ENCODE data around the gene CALCOCO1. TPM values are rescaled to one million over a fixed set of nuclear protein-coding genes. Genes with fewer than 3 reads are reported as not detected.

The CALCOCO1 gene
- total RNA-seq, 6 donors from 2014 or later = 147 to 605 (median 204) TPM

DNA sequence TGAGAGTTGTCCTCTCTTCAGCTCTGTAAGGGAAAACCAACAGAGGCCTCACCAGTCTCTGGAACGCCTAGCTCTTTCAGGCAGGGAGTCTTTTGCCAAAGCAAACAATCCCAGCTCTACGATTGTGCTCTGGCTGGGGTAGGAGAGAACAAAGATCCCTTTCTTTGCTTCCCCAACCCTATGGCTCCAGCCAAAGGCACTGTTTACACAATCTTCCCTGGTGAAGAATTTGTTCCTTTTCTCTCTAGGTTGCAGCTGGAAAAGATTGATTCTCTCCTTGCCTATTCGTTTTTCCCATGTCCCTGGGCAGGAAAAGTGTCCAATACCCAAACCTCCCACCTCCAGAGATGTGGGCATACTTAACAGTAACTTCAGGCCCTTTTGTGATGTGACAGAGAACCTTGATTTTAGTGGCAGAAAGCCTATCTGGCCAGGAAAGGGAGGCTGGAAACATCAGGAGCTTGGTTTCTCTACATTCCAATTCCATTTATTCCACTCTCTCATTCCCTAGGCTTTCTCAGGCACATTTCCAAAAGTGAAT lies 68.2 kb downstream of the CALCOCO1 start:
- H3K36me3 ChIP-seq = peaks cover 0 to 14% (median 13%) of the 10 kb centered on the region in 4 donors
- TF ChIP-seq EP300 (IDR thresholded peaks at IDR 0.05) (no peak), POLR2AphosphoS5 (IDR thresholded peaks at IDR 0.05) (no peak), CTCF (IDR thresholded peaks at IDR 0.05) (no peak), POLR2A (IDR thresholded peaks at IDR 0.05) (no peak)
- H3K9me3 ChIP-seq = no peaks in the 10 kb centered on the region
- peak overlapping the region; percentile 30 to 73 (median 48) for H3K27ac ChIP-seq
- ATAC-seq (ENCODE audit: low FRiP score in 2 of 2) (peak; percentile 79 to 81), DNase-seq (peak in 1 of 2 donors; percentile 47)
- 24 to 56% methylated on average over 3 of the region's 3 CpGs for WGBS, 2 donors
- no peak overlapping the region for H3K4me3 ChIP-seq
- no peaks in the 10 kb centered on the region for H3K27me3 ChIP-seq
- peaks cover 5 to 15% (median 12%) of the 10 kb centered on the region in 4 donors for H3K4me1 ChIP-seq

Other genes with a start within 250 kb of the CALCOCO1 start
- gene MAP3K12, start 228.0 kb downstream of the CALCOCO1 start, total RNA-seq = 10 to 100 TPM in 5 of 6 donors, 1 to 10 TPM in 1; 9.6 to 87.0 (median 17.4) TPM
- gene TARBP2, start 226.2 kb downstream of the CALCOCO1 start, total RNA-seq = 10 to 100 TPM; 25.4 to 74.4 (median 36.8) TPM
- gene NPFF, start 220.0 kb downstream of the CALCOCO1 start, total RNA-seq = 1 to 10 TPM in 1 of 6 donors, not detected in 5; 6.2 TPM
- gene ATF7, start 101.1 kb downstream of the CALCOCO1 start, total RNA-seq = 10 to 100 TPM; 23.4 to 48.9 (median 41.2) TPM
- gene ATP5MC2, start 51.4 kb downstream of the CALCOCO1 start, total RNA-seq = 100 to 1,000 TPM; 140 to 273 (median 206) TPM
- not detected for gene CISTR, start 24.5 kb upstream of the CALCOCO1 start, total RNA-seq
- gene HOXC13, start 211.4 kb upstream of the CALCOCO1 start, total RNA-seq = not detected
- not detected for gene HOXC12, start 227.5 kb upstream of the CALCOCO1 start, total RNA-seq
- gene HOXC11, start 245.7 kb upstream of the CALCOCO1 start, total RNA-seq = not detected
- gene HOTAIR, start 247.5 kb upstream of the CALCOCO1 start, total RNA-seq = not detected